Uterus (tissue), 2 donors: ENCODE data around the gene TRIO.

ENCODE experiments used
- POLR2A ChIP-seq, 2 donors: fragments of 450-650 bp; IDR thresholded peaks; one replicate each; pipeline ENCODE4 v1.6.1; 2016; ENCODE audit warnings: antibody characterized with exemption in 2 of 2, mild to moderate bottlenecking in 1 of 2, moderate library complexity in 1 of 2
- TF ChIP-seq, protein P1 (sequence below), 4 experiments: fragments of 200-600 bp in 2 of 4; fragments of 450-650 bp in 2 of 4; sonication (generic) in 2 of 4; IDR thresholded peaks; one replicate each; pipeline ENCODE4 v1.5.1; 2016 to 2019; ENCODE audit warnings: antibody characterized with exemption in 4 of 4, mild to moderate bottlenecking in 2 of 4, moderate library complexity in 1 of 4

DNA sequence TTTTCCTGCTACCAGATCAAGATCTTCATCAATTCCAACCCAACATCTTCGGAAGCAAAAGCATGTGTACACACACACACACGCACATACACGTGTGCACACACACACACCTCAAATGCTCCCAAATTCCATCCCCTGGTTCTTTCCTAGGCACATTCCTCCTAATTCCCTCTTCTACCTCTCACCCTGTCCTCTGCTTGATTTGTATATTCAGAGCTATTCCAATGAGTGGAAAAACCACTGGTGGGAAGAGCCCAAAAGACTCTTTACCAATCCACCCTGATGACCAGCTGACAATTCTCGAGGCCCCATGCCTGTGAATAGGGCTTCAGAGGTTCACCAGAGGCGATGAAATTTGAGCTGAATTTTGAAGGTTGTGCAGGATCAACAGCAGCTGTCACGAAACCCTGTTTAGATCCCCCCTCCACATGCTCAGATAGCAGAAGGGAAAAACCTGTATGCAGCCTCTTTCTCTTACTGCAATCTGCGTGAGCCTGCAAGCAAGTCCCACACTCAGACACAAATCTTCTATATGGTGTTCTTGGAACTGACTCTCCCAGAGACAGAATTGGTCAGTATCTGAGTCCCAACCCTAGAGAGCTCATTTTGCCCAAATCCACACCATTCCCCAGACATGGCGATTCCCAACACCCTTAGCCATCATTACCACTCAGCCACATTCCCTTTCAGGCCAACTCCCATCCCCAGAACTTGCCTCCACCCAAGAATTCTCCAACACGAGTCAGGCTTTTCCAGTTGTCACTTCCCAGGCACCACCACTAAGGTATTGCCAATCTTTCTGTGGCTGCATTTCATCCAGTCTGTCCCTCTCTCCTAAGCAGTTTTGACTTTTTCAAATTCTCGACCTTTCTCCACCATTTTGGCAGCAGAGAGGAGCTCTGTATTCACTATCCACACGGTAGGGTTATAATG, 4.3 kb upstream of the TRIO start:
- TF ChIP-seq, protein P1, sequence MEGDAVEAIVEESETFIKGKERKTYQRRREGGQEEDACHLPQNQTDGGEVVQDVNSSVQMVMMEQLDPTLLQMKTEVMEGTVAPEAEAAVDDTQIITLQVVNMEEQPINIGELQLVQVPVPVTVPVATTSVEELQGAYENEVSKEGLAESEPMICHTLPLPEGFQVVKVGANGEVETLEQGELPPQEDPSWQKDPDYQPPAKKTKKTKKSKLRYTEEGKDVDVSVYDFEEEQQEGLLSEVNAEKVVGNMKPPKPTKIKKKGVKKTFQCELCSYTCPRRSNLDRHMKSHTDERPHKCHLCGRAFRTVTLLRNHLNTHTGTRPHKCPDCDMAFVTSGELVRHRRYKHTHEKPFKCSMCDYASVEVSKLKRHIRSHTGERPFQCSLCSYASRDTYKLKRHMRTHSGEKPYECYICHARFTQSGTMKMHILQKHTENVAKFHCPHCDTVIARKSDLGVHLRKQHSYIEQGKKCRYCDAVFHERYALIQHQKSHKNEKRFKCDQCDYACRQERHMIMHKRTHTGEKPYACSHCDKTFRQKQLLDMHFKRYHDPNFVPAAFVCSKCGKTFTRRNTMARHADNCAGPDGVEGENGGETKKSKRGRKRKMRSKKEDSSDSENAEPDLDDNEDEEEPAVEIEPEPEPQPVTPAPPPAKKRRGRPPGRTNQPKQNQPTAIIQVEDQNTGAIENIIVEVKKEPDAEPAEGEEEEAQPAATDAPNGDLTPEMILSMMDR (IDR thresholded peaks at IDR 0.05) = no peak
- no peak for TF ChIP-seq POLR2A (IDR thresholded peaks at IDR 0.05)
